HS-27A (cell line): ENCODE results near the gene AUTS2.

Source experiments
- DNase-seq: peaks from one replicate; pipeline ENCODE4 v3.0.0-alpha.2; 2012; ENCODE audit warnings: low read depth, missing footprints

The AUTS2 gene

DNA sequence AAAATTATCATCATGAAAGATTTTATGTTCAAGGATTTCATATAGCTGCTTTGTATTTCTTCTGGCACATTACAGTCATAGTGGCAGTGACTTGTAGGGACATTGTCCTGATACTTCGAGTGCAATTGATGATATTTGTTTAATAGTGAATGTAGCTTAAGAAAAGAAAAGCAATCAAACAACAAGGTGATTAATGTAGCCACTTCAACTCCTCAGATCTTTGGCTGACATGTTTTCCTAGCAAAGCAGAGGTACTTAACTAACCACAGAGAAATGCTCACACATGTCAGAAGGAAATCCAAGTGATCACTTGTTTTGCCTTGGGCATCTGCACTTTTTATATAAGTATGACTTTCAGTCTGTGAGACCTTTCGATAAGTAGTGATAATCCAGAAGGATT lies 470.3 kb downstream of the AUTS2 start:
- no peak for DNase-seq

DNA sequence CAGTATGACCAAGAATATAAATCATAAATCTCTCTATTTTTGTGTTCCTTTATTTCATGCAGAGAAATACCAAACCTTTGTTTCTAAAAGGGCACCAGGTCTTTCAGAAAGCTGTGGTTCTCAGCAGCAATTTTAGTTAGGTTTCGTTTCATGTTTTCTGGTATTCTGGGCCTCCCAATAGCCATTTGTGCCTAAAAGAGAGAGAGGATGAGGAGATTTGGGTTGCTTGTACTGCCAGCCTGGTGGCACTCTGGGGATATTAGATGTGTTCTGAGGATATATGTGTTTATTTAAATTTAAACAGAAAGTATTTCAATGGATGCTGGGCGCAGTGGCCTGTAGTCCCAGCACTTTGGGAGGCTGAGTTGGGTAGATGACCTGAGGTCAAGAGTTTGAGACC lies 471.7 kb downstream of the AUTS2 start:
- no peak for DNase-seq

DNA sequence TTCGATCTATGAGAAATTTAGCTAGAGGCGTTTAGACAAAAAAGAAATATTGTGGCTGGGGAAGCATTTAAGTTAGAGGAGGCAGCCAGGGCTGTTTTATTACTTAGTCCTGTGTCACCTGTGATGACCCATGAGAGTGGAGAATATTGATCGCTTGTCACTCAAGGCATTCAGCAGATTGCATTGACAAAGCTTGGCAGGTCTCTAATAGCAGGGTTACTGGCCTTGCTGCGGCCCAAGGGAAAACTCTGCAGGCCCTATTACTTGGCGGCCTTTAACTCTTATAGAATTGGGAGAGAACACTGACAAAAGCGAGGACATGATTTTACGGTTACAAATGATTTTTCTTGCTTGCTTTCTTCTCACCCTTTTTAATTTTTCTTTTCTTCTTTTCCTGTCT lies 473.5 kb downstream of the AUTS2 start:
- DNase-seq = no peak

- no peak for DNase-seq
Observed at GRCh38 chr7:70072220-70072619, 473.9 kb downstream of the AUTS2 start.

DNA sequence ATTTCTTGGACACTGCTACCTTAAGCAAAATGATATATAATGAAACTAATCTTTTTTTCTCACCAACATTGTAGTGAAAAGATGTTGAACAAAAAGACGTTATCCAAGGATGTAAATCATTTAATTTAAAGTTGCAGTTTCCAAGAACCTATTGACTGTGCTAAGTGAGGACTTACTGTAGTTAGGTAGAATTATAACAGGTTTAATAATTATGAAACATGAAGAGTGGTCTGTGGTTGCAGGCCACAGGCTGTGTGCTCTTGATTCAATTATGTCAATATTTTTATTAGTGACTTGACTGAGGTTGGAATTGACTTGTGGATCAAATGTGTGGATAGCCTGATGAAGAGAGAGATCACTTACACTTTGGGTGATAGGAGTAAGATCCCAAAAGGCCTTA lies 478.1 kb downstream of the AUTS2 start:
- DNase-seq = no peak

DNA sequence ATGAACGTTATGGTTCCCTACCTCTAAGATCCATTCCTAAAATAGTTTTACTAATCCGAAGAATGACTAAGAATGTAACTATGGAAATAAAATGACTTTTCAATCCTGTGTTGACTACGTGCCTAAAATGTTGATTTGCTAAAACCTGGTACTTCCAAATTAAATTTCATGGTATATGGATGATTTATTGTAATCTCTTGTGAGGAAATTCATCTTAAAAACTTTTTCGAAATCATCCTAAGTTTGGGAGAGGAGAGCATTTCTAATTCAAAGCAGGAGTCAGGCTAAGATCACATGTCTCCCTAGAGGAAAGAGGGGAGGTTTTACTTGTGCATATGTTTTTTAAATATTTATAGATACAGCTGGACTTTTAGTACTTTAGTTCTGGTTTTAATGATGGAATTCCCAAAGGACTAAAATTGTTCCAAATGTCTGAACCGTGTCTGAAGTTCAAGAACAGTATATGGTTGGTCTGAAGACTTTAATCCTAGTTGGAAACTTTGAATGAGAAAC lies 483.9 kb downstream of the AUTS2 start:
- no peak for DNase-seq

GRCh38 chr7:70091362-70091761 lies 493.1 kb downstream of the AUTS2 start:
- no peak for DNase-seq

DNA sequence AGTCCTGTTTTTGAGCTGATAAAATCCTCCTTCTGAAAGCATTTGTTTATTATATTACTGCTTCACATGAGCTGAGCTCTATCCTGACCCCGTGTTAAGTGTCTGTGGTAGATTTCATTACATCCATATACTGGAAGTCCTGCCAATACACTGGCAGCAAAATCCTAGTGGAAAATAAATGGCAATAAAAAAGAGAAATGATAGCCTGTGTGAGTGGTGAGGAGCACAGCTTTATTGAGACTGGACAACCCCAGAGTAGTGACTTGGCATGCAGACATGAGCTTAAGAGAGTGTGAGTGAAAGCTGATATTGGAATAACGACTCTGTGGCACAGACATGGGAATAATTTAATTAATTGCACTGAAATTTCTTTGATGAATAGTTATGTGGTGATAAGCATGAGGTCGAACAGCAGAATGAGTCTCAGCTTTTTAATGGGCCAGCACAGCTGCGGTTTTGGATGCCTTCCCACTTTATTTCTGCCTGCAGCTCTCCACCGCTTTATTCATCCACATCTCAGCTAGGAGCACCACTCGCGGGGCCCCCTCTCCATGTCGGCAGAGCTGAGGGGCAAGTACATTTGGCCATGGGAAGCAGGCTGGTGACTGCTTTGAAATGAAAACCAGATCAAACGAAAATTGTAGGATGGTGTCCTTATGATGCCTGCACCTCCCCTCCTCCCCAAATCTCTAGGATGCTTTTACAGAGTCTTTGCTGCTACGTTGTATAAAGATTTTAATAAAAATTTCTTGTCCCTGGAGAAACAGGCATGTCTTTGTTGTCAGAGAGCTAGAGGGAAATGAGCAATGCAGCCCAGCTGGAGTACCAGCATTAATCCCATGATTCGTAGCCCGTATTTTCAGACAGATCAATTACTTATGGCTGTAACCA lies 494.3 kb downstream of the AUTS2 start:
- no peak for DNase-seq

DNA sequence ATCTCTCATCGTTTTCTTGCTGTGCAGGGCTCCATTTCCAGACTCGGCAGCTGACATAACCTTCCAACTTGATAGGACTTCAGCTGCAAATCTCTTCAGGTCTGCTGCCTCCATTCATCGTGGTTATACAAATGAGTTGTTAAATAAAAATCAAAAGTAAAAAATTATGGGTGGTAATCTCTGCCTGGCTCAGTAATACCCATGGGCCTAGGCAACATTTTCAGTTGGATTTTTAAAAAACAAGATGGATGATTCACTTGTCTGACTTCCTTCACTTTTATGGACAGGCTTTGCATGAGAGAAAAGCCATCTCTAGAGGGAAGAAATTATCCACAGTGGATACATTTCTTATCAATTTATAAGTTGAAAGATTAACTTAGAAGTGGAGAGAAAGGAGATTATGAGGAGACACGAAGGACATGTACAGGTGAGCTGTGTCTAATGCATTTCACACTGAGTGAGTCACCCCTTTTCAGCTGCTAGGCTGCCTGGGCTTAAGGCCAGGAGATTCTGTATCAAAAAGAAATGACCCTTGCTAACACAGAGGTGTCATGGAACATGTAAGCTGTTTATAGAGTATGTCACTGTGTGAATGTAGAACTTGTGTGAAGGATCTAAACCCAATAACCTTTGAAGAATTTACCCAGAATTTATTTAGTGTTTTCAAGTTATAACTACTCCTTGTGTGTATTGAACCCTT lies 495.1 kb downstream of the AUTS2 start:
- DNase-seq = no peak

DNA sequence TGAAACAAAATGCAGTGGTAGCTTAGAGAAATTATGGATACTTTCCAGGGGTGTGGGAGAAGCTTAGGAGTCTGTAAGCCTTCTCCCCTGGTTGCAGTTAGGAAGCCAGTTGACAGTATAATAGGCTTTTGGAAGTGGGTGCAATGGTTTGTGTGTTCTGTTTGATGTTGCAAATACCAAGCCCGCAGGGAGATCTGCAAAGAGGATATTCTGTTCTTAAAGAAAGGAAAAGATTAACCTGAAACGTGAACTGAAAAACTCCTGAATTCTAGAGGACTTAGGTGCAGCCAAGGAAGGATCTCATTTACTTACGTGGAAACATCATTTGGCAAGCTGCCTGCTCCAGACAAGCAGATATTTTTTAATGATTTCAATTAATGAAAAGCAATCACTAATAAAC lies 496.6 kb downstream of the AUTS2 start:
- DNase-seq = no peak

- no peak for DNase-seq
Observed at GRCh38 chr7:70097645-70098044, 499.4 kb downstream of the AUTS2 start.

GRCh38 chr7:70098133-70098561 lies 499.9 kb downstream of the AUTS2 start:
- no peak for DNase-seq

DNA sequence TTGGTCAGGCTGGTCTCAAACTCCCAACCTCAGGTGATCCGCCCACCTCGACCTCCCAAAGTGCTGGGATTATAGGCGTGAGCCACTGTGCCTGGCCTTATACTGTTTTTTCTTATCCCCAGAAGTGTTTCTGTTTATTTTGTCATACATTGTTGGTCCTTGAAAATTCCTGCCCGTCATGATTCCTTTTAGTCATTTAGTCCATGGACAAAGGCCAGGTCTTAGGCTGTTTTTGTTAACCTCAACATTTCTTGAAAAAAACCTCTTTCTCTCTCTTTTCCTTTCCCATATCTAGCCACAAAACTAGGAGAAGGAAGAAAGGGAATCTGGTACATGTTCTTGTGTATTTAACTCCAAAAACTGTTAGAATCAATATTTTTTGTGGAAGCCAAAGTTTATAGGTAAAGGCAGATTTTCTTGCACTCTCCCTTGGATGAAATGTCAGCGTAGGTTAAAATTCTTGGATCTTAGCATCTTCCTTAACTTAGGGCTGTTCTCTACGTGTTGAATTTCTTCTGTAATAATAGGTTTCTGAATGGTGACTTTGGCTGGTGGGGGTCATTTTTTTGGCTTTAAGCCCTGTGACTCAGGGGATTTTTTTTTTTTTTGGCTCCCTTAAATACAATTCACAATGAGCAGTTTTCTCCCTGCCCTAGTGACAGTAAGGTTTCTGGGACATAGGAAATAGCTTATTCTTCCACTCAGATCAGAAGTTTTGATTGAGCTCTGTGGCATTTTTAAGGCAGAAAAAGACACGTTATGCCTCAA lies 500.8 kb downstream of the AUTS2 start:
- no peak for DNase-seq

GRCh38 chr7:70104243-70104642 lies 506.0 kb downstream of the AUTS2 start:
- DNase-seq = no peak

GRCh38 chr7:70113078-70113477 lies 514.8 kb downstream of the AUTS2 start:
- no peak for DNase-seq

DNA sequence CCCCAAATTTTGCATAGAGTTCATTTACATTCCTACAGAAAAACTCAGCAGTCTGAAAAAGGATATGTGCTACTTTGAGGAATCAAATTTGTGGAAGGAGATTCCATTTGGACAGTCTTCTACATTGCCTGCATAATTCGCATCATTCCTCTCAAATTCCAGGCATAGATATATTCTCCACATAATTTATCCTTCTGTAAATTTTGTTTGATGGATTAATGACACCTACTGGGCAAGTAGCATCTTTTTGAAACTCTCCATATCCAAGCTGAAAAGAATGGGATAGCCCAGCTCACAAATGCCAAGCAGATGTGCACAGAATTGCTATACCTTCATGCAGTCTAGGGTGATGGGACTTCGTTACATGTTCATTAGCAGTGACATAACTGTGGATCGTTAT lies 515.3 kb downstream of the AUTS2 start:
- no peak for DNase-seq

DNA sequence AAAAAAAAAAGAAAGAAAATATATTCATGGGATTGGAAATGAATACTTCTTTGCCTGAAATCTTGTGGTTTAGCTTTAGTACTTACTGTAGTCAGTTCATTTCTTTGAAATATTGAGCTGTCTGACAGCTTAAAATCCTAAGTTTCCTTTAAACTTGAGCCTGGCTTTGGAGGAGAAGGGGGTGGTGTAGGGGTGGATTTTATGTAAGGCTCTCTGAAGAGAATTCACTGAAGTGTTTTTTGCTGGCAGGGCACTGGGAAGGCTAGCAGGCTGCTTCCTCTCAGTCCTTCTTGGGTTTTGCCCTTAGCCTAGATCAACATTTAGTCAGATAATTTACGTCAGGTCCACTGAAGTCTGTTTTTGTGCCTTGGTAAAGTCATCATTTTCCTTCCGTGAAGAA lies 516.5 kb downstream of the AUTS2 start:
- no peak for DNase-seq

DNA sequence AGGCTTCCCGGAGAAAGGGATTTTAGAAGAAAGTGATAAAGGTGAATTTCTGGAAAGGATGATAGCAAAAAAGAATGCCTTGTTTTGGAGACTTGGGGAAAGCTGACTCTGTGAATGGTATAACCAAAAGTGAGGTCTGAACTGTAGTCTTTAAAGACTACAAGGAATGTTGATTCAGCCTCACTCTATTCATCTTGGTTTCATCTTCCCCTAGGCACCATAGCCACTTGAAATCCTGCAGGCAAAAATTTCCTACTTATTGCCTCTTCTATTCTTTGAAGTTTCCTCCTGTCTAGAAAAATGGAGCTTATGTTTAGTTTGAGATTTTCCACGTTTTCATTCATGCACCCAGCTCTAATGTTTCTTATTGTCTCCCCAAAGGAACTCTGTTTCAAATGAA lies 518.0 kb downstream of the AUTS2 start:
- no peak for DNase-seq

GRCh38 chr7:70116867-70117266 lies 518.6 kb downstream of the AUTS2 start:
- DNase-seq = no peak

DNA sequence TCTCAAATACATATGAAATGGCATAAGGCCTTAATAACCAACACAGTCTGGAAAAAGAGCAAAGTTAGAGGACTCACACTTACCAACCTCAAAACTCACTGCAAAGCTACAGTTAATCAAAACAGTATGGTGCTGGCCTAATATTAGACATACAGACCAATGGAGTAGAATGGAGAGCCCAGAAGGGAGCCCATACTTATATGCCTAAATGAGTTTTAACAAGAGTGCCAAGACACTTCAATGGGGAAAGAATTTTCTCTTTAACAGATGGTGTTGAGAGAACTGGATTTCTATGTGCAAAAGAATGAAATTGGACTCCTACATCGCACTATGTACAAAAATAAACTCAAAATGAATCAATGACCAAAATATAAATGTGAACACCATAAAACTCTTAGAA lies 522.6 kb downstream of the AUTS2 start:
- no peak for DNase-seq

DNA sequence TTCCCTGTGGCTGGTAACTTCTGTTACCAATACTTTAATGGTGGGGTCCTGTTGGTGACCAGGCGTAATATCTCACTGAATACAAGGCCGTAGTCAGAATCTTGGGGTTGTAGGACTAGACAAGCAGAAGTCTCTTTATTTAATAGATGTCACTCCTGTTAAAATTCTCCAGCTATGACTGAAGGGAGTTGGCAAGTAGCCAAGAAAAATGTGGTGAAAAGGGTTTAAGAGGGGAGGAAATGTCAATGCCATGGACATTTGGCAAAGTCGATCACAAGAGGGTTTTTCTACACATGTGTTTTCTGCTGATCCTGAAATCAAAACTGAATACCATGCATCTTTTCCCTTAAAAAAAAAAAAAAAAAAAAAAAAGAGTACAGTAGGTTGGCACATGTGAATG lies 533.5 kb downstream of the AUTS2 start:
- no peak for DNase-seq

DNA sequence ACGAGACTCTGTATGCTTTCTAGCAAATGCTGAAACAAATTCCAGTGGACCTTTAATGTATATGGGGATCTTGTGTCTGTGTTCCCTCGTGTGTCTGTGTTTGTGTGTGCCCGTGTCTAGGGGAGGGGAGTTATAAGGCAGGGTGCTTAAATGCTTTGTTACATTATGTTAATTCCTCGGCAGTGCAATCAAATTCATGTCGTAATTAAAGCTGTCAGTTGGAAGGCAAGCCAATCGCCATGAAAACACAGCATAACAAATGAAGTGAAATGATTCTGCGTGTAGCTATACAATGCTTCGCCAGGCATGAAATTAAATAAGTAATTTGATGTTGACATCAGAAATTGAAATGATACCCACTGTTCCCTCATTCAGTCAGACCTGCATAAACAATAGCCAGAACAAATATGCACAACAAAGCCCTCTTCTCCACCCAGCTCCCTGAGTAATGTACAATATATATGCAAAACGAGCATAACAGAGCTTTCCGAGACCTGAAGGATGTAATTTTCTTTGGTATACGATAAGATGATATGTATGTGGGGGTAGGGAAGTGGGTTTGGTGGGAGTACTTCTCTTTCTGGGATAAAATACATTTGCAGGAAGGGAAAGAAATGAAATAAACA lies 534.1 kb downstream of the AUTS2 start:
- DNase-seq = no peak
